Mesenchymal stem cell (in vitro differentiated cells and primary cell): ENCODE data around the gene USP17L25.
"Not testable (repeated sequence)": the region's sequence is repeated elsewhere in the genome, so short reads cannot be mapped to it uniquely, and the experiment has no call there.

Experiments used
- DNase-seq: peaks from one replicate; pipeline ENCODE4 v3.0.0-alpha.2; 2013
- H2AFZ ChIP-seq: one replicate; pipeline ENCODE4 v1.6.1; 2013; ENCODE audit warnings: low read depth, mild to moderate bottlenecking, control low read depth, inconsistent platforms, low read length, moderate library complexity
- H2AK5ac ChIP-seq: 2 replicates; pipeline ENCODE4 v1.6.1; 2013; ENCODE audit warnings: low read length, moderate library complexity, mild to moderate bottlenecking, inconsistent platforms; ENCODE audit not compliant: severe bottlenecking
- H2BK120ac ChIP-seq: one replicate; pipeline ENCODE4 v1.6.1; 2013; ENCODE audit warnings: low read depth, mild to moderate bottlenecking, inconsistent platforms, low read length, moderate library complexity
- H2BK12ac ChIP-seq, 2 experiments: one replicate each; pipeline ENCODE4 v1.6.1; 2013; ENCODE audit warnings: inconsistent platforms in 2 of 2, low read length in 2 of 2, mild to moderate bottlenecking in 2 of 2, moderate library complexity in 2 of 2, control low read depth in 1 of 2
- H2BK15ac ChIP-seq: one replicate; pipeline ENCODE4 v1.6.1; 2013; ENCODE audit warnings: mild to moderate bottlenecking, low read depth, inconsistent platforms; ENCODE audit not compliant: poor library complexity, severe bottlenecking
- H2BK5ac ChIP-seq: 2 replicates; pipeline ENCODE4 v1.6.1; 2013; ENCODE audit warnings: low read depth, mild to moderate bottlenecking, low read length, control low read depth, inconsistent platforms; ENCODE audit not compliant: poor library complexity, severe bottlenecking
- H3K14ac ChIP-seq, 2 experiments: one replicate each; pipeline ENCODE4 v1.6.1; 2013; ENCODE audit warnings: inconsistent platforms in 2 of 2, low read length in 2 of 2, control low read depth in 1 of 2, mild to moderate bottlenecking in 1 of 2, moderate library complexity in 1 of 2
- H3K18ac ChIP-seq, 2 experiments: one replicate each; pipeline ENCODE4 v1.6.1; 2013; ENCODE audit warnings: inconsistent platforms in 2 of 2, low read length in 2 of 2, control low read depth in 1 of 2, low read depth in 1 of 2, mild to moderate bottlenecking in 1 of 2
- H3K23ac ChIP-seq, 2 experiments: one replicate each; pipeline ENCODE4 v1.6.1; 2013; ENCODE audit warnings: inconsistent platforms in 2 of 2, low read length in 2 of 2, mild to moderate bottlenecking in 2 of 2, moderate library complexity in 2 of 2, control low read depth in 1 of 2
- H3K27ac ChIP-seq: 2 replicates; pipeline ENCODE4 v1.5.1; 2013; ENCODE audit warnings: mild to moderate bottlenecking, moderate library complexity, low read length, control low read depth, inconsistent platforms; ENCODE audit not compliant: poor library complexity, severe bottlenecking
- H3K27me3 ChIP-seq, 2 experiments: 2 replicates each; pipeline versions ENCODE4 v1.6.1 to v1.7.0; 2013; ENCODE audit warnings: low read length in 2 of 2, mild to moderate bottlenecking in 2 of 2, moderate library complexity in 2 of 2, control low read depth in 1 of 2, inconsistent platforms in 1 of 2; ENCODE audit not compliant: control insufficient read depth in 1 of 2, insufficient read depth in 1 of 2
- H3K36me3 ChIP-seq, 2 experiments: 2 replicates each; pipeline versions ENCODE4 v1.6.1 to v1.7.0; 2013; ENCODE audit warnings: low read length in 2 of 2, control low read depth in 1 of 2, inconsistent platforms in 1 of 2, low read depth in 1 of 2, mild to moderate bottlenecking in 1 of 2; ENCODE audit not compliant: insufficient read depth in 2 of 2, control insufficient read depth in 1 of 2
- H3K4ac ChIP-seq, 2 experiments: one replicate each; pipeline ENCODE4 v1.6.1; 2013; ENCODE audit warnings: inconsistent platforms in 2 of 2, low read length in 2 of 2, mild to moderate bottlenecking in 2 of 2, moderate library complexity in 2 of 2, control low read depth in 1 of 2, low read depth in 1 of 2
- H3K4me1 ChIP-seq: 2 replicates; pipeline ENCODE4 v1.6.1; 2013; ENCODE audit warnings: low read depth, low read length, control low read depth; ENCODE audit not compliant: control insufficient read depth, insufficient read depth
- H3K4me2 ChIP-seq: 2 replicates; pipeline ENCODE4 v1.6.1; 2013; ENCODE audit warnings: low read length, mild to moderate bottlenecking, inconsistent platforms; ENCODE audit not compliant: poor library complexity, severe bottlenecking
- H3K4me3 ChIP-seq, 2 experiments: 2 replicates each; pipeline versions ENCODE4 v1.5.1 to v1.7.0; 2013; ENCODE audit warnings: low read length in 2 of 2, mild to moderate bottlenecking in 2 of 2, control low read depth in 1 of 2, low read depth in 1 of 2; ENCODE audit not compliant: insufficient read depth in 1 of 2
- H3K79me1 ChIP-seq: replicated peaks from 2 replicates; pipeline ENCODE4 v1.6.1; 2013; ENCODE audit warnings: mild to moderate bottlenecking, control low read depth, low read length, inconsistent platforms; ENCODE audit not compliant: poor library complexity, severe bottlenecking
- H3K9ac ChIP-seq: 2 replicates; pipeline ENCODE4 v1.7.0; 2013; ENCODE audit warnings: mild to moderate bottlenecking, low read length, moderate library complexity
- H3K9me3 ChIP-seq: 2 replicates; pipeline ENCODE4 v1.7.0; 2013; ENCODE audit warnings: mild to moderate bottlenecking, low read length; ENCODE audit not compliant: control insufficient read depth
- H4K8ac ChIP-seq: one replicate; pipeline ENCODE4 v1.6.1; 2013; ENCODE audit warnings: inconsistent platforms, mild to moderate bottlenecking, low read length, moderate library complexity
- H4K91ac ChIP-seq: one replicate; pipeline ENCODE4 v1.6.1; 2013; ENCODE audit warnings: mild to moderate bottlenecking, low read length, inconsistent platforms
- WGBS: methylation state at CpG from one replicate; pipeline ENCODE4 v1.1.7; 2013; ENCODE audit warnings: mixed read lengths; 5-methylcytosine and 5-hydroxymethylcytosine counted together

Gene USP17L25

GRCh38 chr4:9353338-9353737, 23.6 kb downstream of the USP17L25 start, which contains the start of gene USP17L29:
TSS of gene USP17L29 (plus strand) at chr4:9353638. CDS start at chr4:9353638, 0 bp downstream.
- H3K27me3 ChIP-seq, H3K27ac ChIP-seq, H3K18ac ChIP-seq, H2BK15ac ChIP-seq, H2AFZ ChIP-seq, H4K91ac ChIP-seq, H3K9me3 ChIP-seq, H3K79me1 ChIP-seq, H3K14ac ChIP-seq, H3K4me3 ChIP-seq, H3K9ac ChIP-seq, DNase-seq, H4K8ac ChIP-seq, H2BK5ac ChIP-seq, H3K4ac ChIP-seq, H3K4me1 ChIP-seq, H3K23ac ChIP-seq, H3K4me2 ChIP-seq, H2AK5ac ChIP-seq, H3K36me3 ChIP-seq, H2BK12ac ChIP-seq, H2BK120ac ChIP-seq: not testable (repeated sequence)
- WGBS = no CpG with 5 or more reads among the region's 15 CpGs

- not testable (repeated sequence) for H3K4me1 ChIP-seq, H2AK5ac ChIP-seq, H4K8ac ChIP-seq, H2BK12ac ChIP-seq, H3K4ac ChIP-seq, H2BK5ac ChIP-seq, H3K9me3 ChIP-seq, H3K27me3 ChIP-seq, H3K18ac ChIP-seq, H3K14ac ChIP-seq, H3K23ac ChIP-seq, H3K36me3 ChIP-seq, H2AFZ ChIP-seq, H3K4me3 ChIP-seq, H2BK15ac ChIP-seq, H4K91ac ChIP-seq, H3K27ac ChIP-seq, H3K9ac ChIP-seq, H2BK120ac ChIP-seq, H3K79me1 ChIP-seq, H3K4me2 ChIP-seq, DNase-seq
- no CpG with 5 or more reads among the region's 15 CpGs for WGBS
Measured at GRCh38 chr4:9362829-9363228, 33.1 kb downstream of the USP17L25 start, which contains the start of gene USP17L30. TSS of gene USP17L30 (plus strand) at chr4:9363129. CDS start at chr4:9363129, 0 bp downstream.

GRCh38 chr4:9379881-9380280, 50.2 kb downstream of the USP17L25 start:
- not testable (repeated sequence) for H2BK5ac ChIP-seq, H2AK5ac ChIP-seq, H3K4me1 ChIP-seq, H2BK15ac ChIP-seq, H3K14ac ChIP-seq, H3K79me1 ChIP-seq, H3K4ac ChIP-seq, H3K23ac ChIP-seq, H4K8ac ChIP-seq, H3K4me3 ChIP-seq, H3K27ac ChIP-seq, H2AFZ ChIP-seq, H3K9me3 ChIP-seq, H3K4me2 ChIP-seq, H3K9ac ChIP-seq, H3K27me3 ChIP-seq, H3K18ac ChIP-seq, H3K36me3 ChIP-seq, H2BK120ac ChIP-seq, H2BK12ac ChIP-seq, DNase-seq, H4K91ac ChIP-seq
- 13% methylated on average over 1 of the region's 1 CpG for WGBS
